HepG2 (cell line): ENCODE measurements around the gene CPT1A. TPM values are rescaled to one million over a fixed set of nuclear protein-coding genes. Genes with fewer than 3 reads are reported as not detected.
"Not testable (repeated sequence)": the region's sequence is repeated elsewhere in the genome, so short reads cannot be mapped to it uniquely, and the experiment has no call there.

Experiments used
- ATAC-seq: fragments of 200-7000 bp; cut with Tn5 transposase; 3 replicates; pipeline ENCODE4 v1.9.1; 2020; ENCODE audit warnings: mild to moderate bottlenecking, moderate library complexity
- BruUV-seq: library from RNA; stranded (reverse); fragments of 400-500 nt; replicated peaks from 2 replicates; lab custom pipeline; 2021; lab: Mats Ljungman, UMichigan
- CTCF ChIA-PET: fragments of 300-600 bp; formaldehyde crosslinking; extraction: SDS; loops from one replicate; lab custom pipeline; 2021; ENCODE audit warnings: low total read pairs, inconsistent platforms, low intra/inter-chr PET ratio; lab: Yijun Ruan, JAX
- POLR2A ChIA-PET: fragments of 350-600 bp; sonication (Branson Sonifier 250); formaldehyde crosslinking; loops from one replicate; lab custom pipeline; 2020; ENCODE audit warnings: antibody characterized with exemption, inconsistent platforms; lab: Yijun Ruan, JAX
- DNase-seq: peaks from one replicate; pipeline ENCODE4 v3.0.0-alpha.2; 2015; ENCODE audit warnings: low spot score
- FAIRE-seq: peaks from 3 replicates; lab custom pipeline; 2011; peaks lifted over from hg19 to GRCh38; lab: Jason Lieb, UNC
- H2AFZ ChIP-seq: one replicate; pipeline ENCODE4 v1.6.1; 2011; ENCODE audit warnings: low read length, inconsistent platforms
- H3K27ac ChIP-seq: fragments of 300-600 bp; 3 replicates; pipeline ENCODE4 v1.8.0; 2011; ENCODE audit warnings: mixed run types, mild to moderate bottlenecking, mixed read lengths, low read length, inconsistent platforms; ENCODE audit not compliant: insufficient read depth; ENCODE audit errors: extremely low read length
- H3K27me3 ChIP-seq, 2 experiments: fragments of 200-600 bp in 1 of 2; 2 replicates in 1 of 2; 3 replicates in 1 of 2; pipeline versions ENCODE4 v1.6.0 to v1.8.0; 2011; ENCODE audit warnings: low read length in 2 of 2, mild to moderate bottlenecking in 2 of 2, moderate library complexity in 2 of 2, inconsistent platforms in 1 of 2; ENCODE audit not compliant: insufficient read depth in 2 of 2, control insufficient read depth in 1 of 2
- H3K36me3 ChIP-seq, 2 experiments: fragments of 200-600 bp in 1 of 2; replicated peaks in 1 of 2; 2 replicates in 1 of 2; 3 replicates in 1 of 2; pipeline versions ENCODE4 v1.5.1 to v1.8.0; 2011; ENCODE audit warnings: low read length in 2 of 2, inconsistent platforms in 1 of 2; ENCODE audit not compliant: insufficient read depth in 2 of 2, control insufficient read depth in 1 of 2
- H3K4me1 ChIP-seq: 2 replicates; pipeline ENCODE4 v1.5.1; 2012; ENCODE audit warnings: low read length, inconsistent platforms; ENCODE audit not compliant: insufficient read depth
- H3K4me2 ChIP-seq: 2 replicates; pipeline ENCODE4 v1.6.0; 2011; ENCODE audit warnings: low read depth, low read length, inconsistent platforms
- H3K4me3 ChIP-seq, 3 experiments: fragments of 200-600 bp in 1 of 3; sonication (generic), shearing (Covaris generic) in 1 of 3; replicated peaks in 1 of 3; 2 replicates each; pipeline ENCODE4 v1.5.1; 2011 to 2016; ENCODE audit warnings: low read length in 3 of 3, inconsistent platforms in 2 of 3, low read depth in 2 of 3, mild to moderate bottlenecking in 2 of 3, control low read depth in 1 of 3, mixed read lengths in 1 of 3; ENCODE audit not compliant: insufficient read depth in 1 of 3
- H3K79me2 ChIP-seq: one replicate; pipeline ENCODE4 v1.6.1; 2011; ENCODE audit warnings: low read length, inconsistent platforms; ENCODE audit not compliant: insufficient read depth
- H3K9ac ChIP-seq: 2 replicates; pipeline ENCODE4 v1.6.0; 2011; ENCODE audit warnings: mild to moderate bottlenecking, low read depth, low read length, inconsistent platforms; ENCODE audit not compliant: insufficient read depth
- H3K9me3 ChIP-seq: 2 replicates; pipeline ENCODE4 v1.5.1; 2012; ENCODE audit warnings: mild to moderate bottlenecking, low read length
- H4K20me1 ChIP-seq: 2 replicates; pipeline ENCODE4 v1.6.0; 2011; ENCODE audit warnings: inconsistent platforms, mild to moderate bottlenecking, low read length, moderate library complexity; ENCODE audit not compliant: insufficient read depth
- FOXJ3 ChIP-seq: sonication (generic); formaldehyde crosslinking; IDR thresholded peaks from 2 replicates; pipeline ENCODE4 v1.4.0; 2020; ENCODE audit warnings: missing genetic modification reagents, mild to moderate bottlenecking, borderline replicate concordance
- HDAC1 ChIP-seq: sonication (generic); formaldehyde crosslinking; IDR thresholded peaks from 2 replicates; pipeline ENCODE4 v1.5.1; 2020; ENCODE audit warnings: mild to moderate bottlenecking, missing genetic modification reagents
- NFRKB ChIP-seq: fragments of 450-650 bp; IDR thresholded peaks from 2 replicates; pipeline ENCODE4 v1.6.1; 2017
- NR2F2 ChIP-seq: IDR thresholded peaks from 2 replicates; pipeline ENCODE4 v1.6.1; 2012; ENCODE audit warnings: low read depth, inconsistent platforms, borderline replicate concordance
- ZNF572 ChIP-seq: sonication (generic); formaldehyde crosslinking; IDR thresholded peaks from 2 replicates; pipeline ENCODE4 v1.5.1; 2020; ENCODE audit warnings: mild to moderate bottlenecking, missing genetic modification reagents
- WGBS: methylation state at CpG from one replicate; pipeline ENCODE4 v1.1.6; 2017; ENCODE audit warnings: low lambda C conversion rate; 5-methylcytosine and 5-hydroxymethylcytosine counted together
- in situ Hi-C: cut with HindIII; loops from 2 replicates; pipeline ENCODE4 v1.10.0; 2017; ENCODE audit warnings: low pct_unique_long_range_greater_than_20kb; ENCODE audit not compliant: extremely low pct_ligation_motif_present
- intact Hi-C: fragments of 100-400 bp; cut with micrococcal nuclease; formaldehyde crosslinking; loops from one replicate; pipeline ENCODE4 v1.10.0; 2022; ENCODE audit not compliant: unreplicated experiment
- polyA plus RNA-seq, 8 experiments: library from polyadenylated mRNA; depleted of rRNA in 3 of 8; stranded (reverse) in 7 of 8; unstranded in 1 of 8; fragments of >200 nt; fragmentation: Illumina TruSeq in 4 of 8; extraction: Trizol in 4 of 8; gene quantifications; 2 replicates each; pipeline versions ENCODE4 v1.2.1 to v1.2.3, GENCODE V29; 2011 to 2016; ENCODE audit warnings: low read depth in 4 of 8, missing spikeins in 1 of 8, mixed read lengths in 1 of 8; ENCODE audit not compliant: insufficient read depth in 1 of 8
- total RNA-seq, 5 experiments: library from RNA; depleted of rRNA; stranded (reverse); fragments of >200 nt; fragmentation: Illumina TruSeq; extraction: Trizol; gene quantifications; 2 replicates each; pipeline ENCODE4 v1.2.3, GENCODE V29; 2016; ENCODE audit warnings: low read depth in 1 of 5
- TF ChIP-seq, protein P1 (sequence below): IDR thresholded peaks from 2 replicates; pipeline ENCODE4 v1.6.1; 2016; ENCODE audit warnings: missing compliant biosample characterization, missing genetic modification reagents, borderline replicate concordance
- TF ChIP-seq, protein P2 (sequence below): sonication (generic); formaldehyde crosslinking; IDR thresholded peaks from 2 replicates; pipeline ENCODE4 v1.4.0; 2020; ENCODE audit warnings: missing genetic modification reagents
- TF ChIP-seq, protein P3 (sequence below): sonication (generic); formaldehyde crosslinking; IDR thresholded peaks from 2 replicates; pipeline ENCODE4 v1.5.0; 2020; ENCODE audit warnings: mild to moderate bottlenecking, missing genetic modification reagents, moderate library complexity

Gene CPT1A
- total and polyA plus RNA-seq, 2 of the 13 experiments (the other 11 are each of a cell fraction or from before 2014, with no cell fraction given) = 7.0 to 7.1 TPM

DNA sequence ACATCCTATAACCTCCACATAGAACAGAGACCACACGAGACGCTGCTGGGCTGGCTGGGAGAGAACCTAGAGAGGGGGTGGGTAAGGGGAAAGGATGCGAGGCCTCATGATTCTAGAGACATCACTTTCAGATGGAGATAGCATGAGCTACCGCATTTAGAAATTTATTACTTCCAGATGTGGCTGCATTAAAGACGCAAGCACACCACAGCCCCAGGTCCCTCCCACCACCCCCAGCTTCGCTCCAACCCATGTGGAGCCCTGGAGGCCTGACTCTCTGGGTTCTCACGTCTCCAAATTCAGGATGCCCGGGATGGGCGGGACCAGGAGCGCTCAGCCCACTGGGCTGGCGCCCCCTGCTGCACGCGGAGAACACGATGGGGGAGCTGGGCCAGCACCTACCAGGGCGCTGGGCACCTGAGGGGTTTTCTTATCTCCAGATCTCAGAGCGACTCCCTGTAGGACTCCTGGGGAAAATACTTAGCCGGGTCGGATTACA is 48.3 kb upstream of the CPT1A start (continued):
- TF ChIP-seq NR2F2 (no peak), HDAC1 (no peak), NFRKB (no peak), FOXJ3 (CRISPR knock-in tag) (no peak), ZNF572 (no peak)
- TF ChIP-seq, protein P1, sequence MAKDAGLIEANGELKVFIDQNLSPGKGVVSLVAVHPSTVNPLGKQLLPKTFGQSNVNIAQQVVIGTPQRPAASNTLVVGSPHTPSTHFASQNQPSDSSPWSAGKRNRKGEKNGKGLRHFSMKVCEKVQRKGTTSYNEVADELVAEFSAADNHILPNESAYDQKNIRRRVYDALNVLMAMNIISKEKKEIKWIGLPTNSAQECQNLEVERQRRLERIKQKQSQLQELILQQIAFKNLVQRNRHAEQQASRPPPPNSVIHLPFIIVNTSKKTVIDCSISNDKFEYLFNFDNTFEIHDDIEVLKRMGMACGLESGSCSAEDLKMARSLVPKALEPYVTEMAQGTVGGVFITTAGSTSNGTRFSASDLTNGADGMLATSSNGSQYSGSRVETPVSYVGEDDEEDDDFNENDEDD (CRISPR knock-in tag) = no peak
- TF ChIP-seq, protein P2, sequence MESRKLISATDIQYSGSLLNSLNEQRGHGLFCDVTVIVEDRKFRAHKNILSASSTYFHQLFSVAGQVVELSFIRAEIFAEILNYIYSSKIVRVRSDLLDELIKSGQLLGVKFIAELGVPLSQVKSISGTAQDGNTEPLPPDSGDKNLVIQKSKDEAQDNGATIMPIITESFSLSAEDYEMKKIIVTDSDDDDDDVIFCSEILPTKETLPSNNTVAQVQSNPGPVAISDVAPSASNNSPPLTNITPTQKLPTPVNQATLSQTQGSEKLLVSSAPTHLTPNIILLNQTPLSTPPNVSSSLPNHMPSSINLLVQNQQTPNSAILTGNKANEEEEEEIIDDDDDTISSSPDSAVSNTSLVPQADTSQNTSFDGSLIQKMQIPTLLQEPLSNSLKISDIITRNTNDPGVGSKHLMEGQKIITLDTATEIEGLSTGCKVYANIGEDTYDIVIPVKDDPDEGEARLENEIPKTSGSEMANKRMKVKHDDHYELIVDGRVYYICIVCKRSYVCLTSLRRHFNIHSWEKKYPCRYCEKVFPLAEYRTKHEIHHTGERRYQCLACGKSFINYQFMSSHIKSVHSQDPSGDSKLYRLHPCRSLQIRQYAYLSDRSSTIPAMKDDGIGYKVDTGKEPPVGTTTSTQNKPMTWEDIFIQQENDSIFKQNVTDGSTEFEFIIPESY = peak; percentile 99
- TF ChIP-seq, protein P3, sequence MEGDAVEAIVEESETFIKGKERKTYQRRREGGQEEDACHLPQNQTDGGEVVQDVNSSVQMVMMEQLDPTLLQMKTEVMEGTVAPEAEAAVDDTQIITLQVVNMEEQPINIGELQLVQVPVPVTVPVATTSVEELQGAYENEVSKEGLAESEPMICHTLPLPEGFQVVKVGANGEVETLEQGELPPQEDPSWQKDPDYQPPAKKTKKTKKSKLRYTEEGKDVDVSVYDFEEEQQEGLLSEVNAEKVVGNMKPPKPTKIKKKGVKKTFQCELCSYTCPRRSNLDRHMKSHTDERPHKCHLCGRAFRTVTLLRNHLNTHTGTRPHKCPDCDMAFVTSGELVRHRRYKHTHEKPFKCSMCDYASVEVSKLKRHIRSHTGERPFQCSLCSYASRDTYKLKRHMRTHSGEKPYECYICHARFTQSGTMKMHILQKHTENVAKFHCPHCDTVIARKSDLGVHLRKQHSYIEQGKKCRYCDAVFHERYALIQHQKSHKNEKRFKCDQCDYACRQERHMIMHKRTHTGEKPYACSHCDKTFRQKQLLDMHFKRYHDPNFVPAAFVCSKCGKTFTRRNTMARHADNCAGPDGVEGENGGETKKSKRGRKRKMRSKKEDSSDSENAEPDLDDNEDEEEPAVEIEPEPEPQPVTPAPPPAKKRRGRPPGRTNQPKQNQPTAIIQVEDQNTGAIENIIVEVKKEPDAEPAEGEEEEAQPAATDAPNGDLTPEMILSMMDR (CRISPR knock-in tag) = peak; percentile 55

DNA sequence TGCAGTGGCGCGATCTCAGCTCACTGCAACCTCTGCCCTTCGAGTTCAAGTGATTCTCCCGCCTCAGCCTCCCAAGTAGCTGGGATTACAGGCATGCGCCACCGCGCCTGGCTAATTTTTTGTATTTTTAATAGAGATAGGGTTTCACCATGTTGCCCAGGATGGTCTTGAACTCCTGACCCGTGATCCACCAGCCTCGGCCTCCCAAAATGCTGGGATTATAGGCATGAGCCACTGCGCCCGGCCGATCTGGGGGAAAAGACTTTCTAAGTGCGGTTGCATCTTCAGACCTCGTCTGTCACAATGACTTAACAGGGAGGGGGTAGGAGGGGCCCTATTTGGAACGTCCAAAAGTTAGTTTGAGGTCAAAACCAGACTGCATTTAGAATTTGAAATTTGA is 43.1 kb upstream of the CPT1A start:
- POLR2A ChIA-PET, H3K4me2 ChIP-seq, DNase-seq, ATAC-seq, H3K27ac ChIP-seq, H2AFZ ChIP-seq, H3K27me3 ChIP-seq, H3K4me1 ChIP-seq, H4K20me1 ChIP-seq, H3K9me3 ChIP-seq, FAIRE-seq, BruUV-seq, H3K9ac ChIP-seq, H3K79me2 ChIP-seq, CTCF ChIA-PET, H3K4me3 ChIP-seq, H3K36me3 ChIP-seq: not testable (repeated sequence)
- in situ Hi-C loops = loop anchor here (25.0 kb wide), 1 partner anchor 248 kb away; no protein-coding TSS in a partner anchor
- WGBS = 97% methylated on average over 15 of the region's 15 CpGs
- intact Hi-C loops = loop anchor here (1.0 kb wide), 1 partner anchor 15 kb away; no protein-coding TSS in a partner anchor
